Lung (tissue), 12 donors: ENCODE measurements around the gene C3orf62. TPM values are rescaled to one million over a fixed set of nuclear protein-coding genes. Genes with fewer than 3 reads are reported as not detected.
"Not testable (repeated sequence)": the region's sequence is repeated elsewhere in the genome, so short reads cannot be mapped to it uniquely, and the experiment has no call there.

Source experiments
- ATAC-seq: fragments of 200-7000 bp; cut with Tn5 transposase; one replicate; pipeline ENCODE4 v1.9.1; 2020; ENCODE audit warnings: moderate number of reproducible peaks; ENCODE audit not compliant: insufficient read depth, low FRiP score
- DNase-seq, 3 donors: peaks; one replicate each; pipeline ENCODE4 v3.0.0-alpha.2; 2013 to 2017
- H3K27ac ChIP-seq, 2 donors: one replicate each; pipeline ENCODE4 v1.5.1; 2013; ENCODE audit warnings: mild to moderate bottlenecking in 2 of 2, moderate library complexity in 2 of 2, control low read depth in 1 of 2, inconsistent platforms in 1 of 2, low read depth in 1 of 2, low read length in 1 of 2
- H3K27me3 ChIP-seq, 3 donors: one replicate each; pipeline ENCODE4 v1.5.1; 2013; ENCODE audit warnings: low read length in 2 of 3; ENCODE audit not compliant: control insufficient read depth in 3 of 3, insufficient read depth in 3 of 3
- H3K36me3 ChIP-seq, 4 donors: one replicate each; pipeline ENCODE4 v1.5.1; 2013; ENCODE audit warnings: low read length in 4 of 4, mild to moderate bottlenecking in 1 of 4, moderate library complexity in 1 of 4; ENCODE audit not compliant: control insufficient read depth in 4 of 4, insufficient read depth in 4 of 4
- H3K4me1 ChIP-seq, 5 donors: one replicate each; pipeline ENCODE4 v1.5.1; 2013; ENCODE audit warnings: low read length in 5 of 5, mild to moderate bottlenecking in 2 of 5, moderate library complexity in 1 of 5; ENCODE audit not compliant: control insufficient read depth in 5 of 5, insufficient read depth in 5 of 5
- H3K4me3 ChIP-seq: one replicate; pipeline ENCODE4 v1.5.1; 2013; ENCODE audit warnings: mild to moderate bottlenecking, control low read depth, moderate library complexity
- H3K9ac ChIP-seq, 2 donors: one replicate each; pipeline ENCODE4 v1.5.1; 2013; ENCODE audit warnings: low read length in 2 of 2, control low read depth in 1 of 2; ENCODE audit not compliant: insufficient read depth in 1 of 2
- H3K9me3 ChIP-seq, 4 donors: one replicate each; pipeline ENCODE4 v1.5.1; 2013; ENCODE audit warnings: low read length in 3 of 4, mild to moderate bottlenecking in 1 of 4, moderate library complexity in 1 of 4; ENCODE audit not compliant: control insufficient read depth in 4 of 4, insufficient read depth in 3 of 4
- CTCF ChIP-seq: IDR thresholded peaks from 2 replicates; pipeline ENCODE4 v1.5.1; 2012; ENCODE audit warnings: mild to moderate bottlenecking; ENCODE audit errors: control extremely low read depth, extremely low read depth
- WGBS, 2 donors: extraction: QIAGEN DNeasy Blood & Tissue Kit; methylation state at CpG; one replicate each; pipeline ENCODE4 v1.1.7; 2013; 5-methylcytosine and 5-hydroxymethylcytosine counted together
- polyA plus RNA-seq, 2 donors: library from polyadenylated mRNA; stranded (reverse); fragments of 200-250 nt; gene quantifications; one replicate each; pipeline ENCODE4 v1.2.1, GENCODE V29; 2013
- total RNA-seq, 2 donors: library from RNA; depleted of rRNA in 1 of 2; stranded (reverse); fragments of >200 nt in 1 of 2; gene quantifications; one replicate each; pipeline ENCODE4 v1.2.1, GENCODE V29; 2014 to 2021
- donor health status: control.
- donor health status: control.
- donor health status: Bipolar disorder and iron deficiency.
- donor health status: healthy.
- donor health status: DM: yes; HTN: yes; CAD: no.

The C3orf62 gene
- total and polyA plus RNA-seq, 4 donors: 5.2 to 8.2 (median 7.0) TPM

GRCh38 chr3:49236226-49236625 is 40.8 kb downstream of the C3orf62 start:
- peaks cover 0 to 3% (median 0%) of the 10 kb centered on the region in 5 donors for H3K4me1 ChIP-seq
- no peak for DNase-seq
- no peaks in the 10 kb centered on the region for H3K27me3 ChIP-seq
- no peak overlapping the region for H3K27ac ChIP-seq
- H3K9me3 ChIP-seq: peaks cover 0 to 13% (median 6%) of the 10 kb centered on the region in 4 donors
- H3K4me3 ChIP-seq: no peak overlapping the region
- no peak overlapping the region for H3K9ac ChIP-seq
- TF ChIP-seq CTCF: no peak
- no peaks in the 10 kb centered on the region for H3K36me3 ChIP-seq
- no peak for ATAC-seq

GRCh38 chr3:49228817-49229216 is 48.2 kb downstream of the C3orf62 start:
- not testable (repeated sequence) for H3K27ac ChIP-seq, H3K4me3 ChIP-seq, H3K36me3 ChIP-seq, H3K4me1 ChIP-seq, DNase-seq, H3K9ac ChIP-seq, H3K27me3 ChIP-seq, ATAC-seq
- peaks cover 0 to 24% (median 12%) of the 10 kb centered on the region in 4 donors for H3K9me3 ChIP-seq
- 92 to 96% methylated on average over 5 of the region's 5 CpGs for WGBS, 2 donors

DNA sequence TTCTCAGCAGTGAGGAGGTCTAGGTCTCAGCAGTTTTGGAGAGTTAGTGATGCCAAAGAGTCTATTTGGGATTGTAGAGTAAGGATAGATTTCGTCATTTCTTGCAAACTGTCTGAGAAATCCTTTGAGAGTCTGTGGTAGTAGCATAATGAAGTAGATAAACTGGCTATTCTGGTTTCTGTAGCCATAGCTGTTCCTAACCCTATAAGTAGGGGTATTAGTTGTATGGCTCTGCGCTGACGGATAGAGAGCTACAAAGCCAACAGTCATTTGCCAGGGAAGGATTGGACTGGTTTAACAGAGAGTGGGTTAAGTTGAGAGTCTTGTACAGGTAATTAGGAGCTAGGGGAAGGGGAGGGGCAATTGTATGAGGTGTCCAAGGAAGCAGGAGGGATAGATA is 55.0 kb downstream of the C3orf62 start:
- peaks cover 0 to 7% (median 0%) of the 10 kb centered on the region in 5 donors for H3K4me1 ChIP-seq
- ATAC-seq (no peak), DNase-seq (peak in 2 of 3 donors; percentile 22 to 55)
- TF ChIP-seq CTCF: no peak
- no peaks in the 10 kb centered on the region for H3K36me3 ChIP-seq
- no peak overlapping the region for H3K4me3 ChIP-seq
- H3K27me3 ChIP-seq: no peaks in the 10 kb centered on the region
- WGBS, 2 donors: 67 to 78% methylated on average over 3 of the region's 3 CpGs
- H3K9me3 ChIP-seq: peaks cover 0 to 3% (median 0%) of the 10 kb centered on the region in 4 donors
- no peak overlapping the region for H3K9ac ChIP-seq
- H3K27ac ChIP-seq: peak overlapping the region in 1 of 2 donors; percentile 17

GRCh38 chr3:49220985-49221563 is 56.0 kb downstream of the C3orf62 start:
- not testable (repeated sequence) for H3K4me1 ChIP-seq, ATAC-seq, H3K9ac ChIP-seq, H3K9me3 ChIP-seq, H3K36me3 ChIP-seq, H3K27me3 ChIP-seq, DNase-seq, H3K4me3 ChIP-seq
- 92 to 95% methylated on average over 6 of the region's 6 CpGs for WGBS, 2 donors
- H3K27ac ChIP-seq: peak overlapping the region in 1 of 2 donors; percentile 17
